GM23248 (cell line): Measurements from ENCODE around the gene CHST4.

Experiments used
- EZH2 ChIP-seq: fragments of 200-600 bp; sonication (generic); IDR thresholded peaks from 2 replicates; pipeline ENCODE4 v1.6.1; 2018; ENCODE audit warnings: antibody characterized with exemption, mild to moderate bottlenecking; ENCODE audit not compliant: insufficient read depth, poor library complexity, severe bottlenecking
- EZH2phosphoT487 ChIP-seq: fragments of 200-600 bp; sonication (generic); IDR thresholded peaks from 2 replicates; pipeline ENCODE4 v1.6.1; 2018; ENCODE audit warnings: antibody characterized with exemption, moderate library complexity, mild to moderate bottlenecking, low read depth; ENCODE audit not compliant: insufficient read depth

- TF ChIP-seq EZH2 (no peak), EZH2phosphoT487 (no peak)
Measured at GRCh38 chr16:71515026-71515425, 11.2 kb upstream of the CHST4 start.
